GM20000 (cell line): ENCODE results near the gene ACTL6A.
A peak's percentile ranks its signal among the peaks of the same experiment; 100 is the strongest.

ENCODE experiments used
- DNase-seq: peaks from one replicate; pipeline ENCODE4 v3.0.0; 2012; ENCODE audit warnings: low spot score
- CTCF ChIP-seq: IDR thresholded peaks from 2 replicates; pipeline ENCODE4 v1.5.1; 2012; ENCODE audit warnings: mild to moderate bottlenecking, control low read depth; ENCODE audit errors: extremely low read depth, missing control alignments

Gene ACTL6A

DNA sequence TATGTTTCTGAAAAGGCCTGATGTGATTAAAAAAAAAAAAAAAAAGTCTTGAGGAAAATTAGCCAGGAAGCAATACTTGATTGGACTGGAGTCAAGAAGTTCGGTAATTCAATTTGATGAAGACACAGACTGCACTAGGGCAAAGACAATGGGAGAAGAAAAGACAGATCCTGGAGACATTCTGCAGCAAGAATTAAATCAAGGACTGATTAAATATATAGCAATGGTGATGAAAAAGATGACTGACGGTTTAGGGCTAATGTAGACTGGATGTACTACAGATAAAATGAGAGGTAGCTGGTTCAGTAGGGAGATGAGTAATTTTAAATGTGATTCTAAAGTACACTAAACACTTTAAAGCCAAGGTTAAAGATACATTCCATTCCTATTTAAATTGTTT lies 27.9 kb downstream of the ACTL6A start:
- no peak for DNase-seq
- no peak for TF ChIP-seq CTCF

DNA sequence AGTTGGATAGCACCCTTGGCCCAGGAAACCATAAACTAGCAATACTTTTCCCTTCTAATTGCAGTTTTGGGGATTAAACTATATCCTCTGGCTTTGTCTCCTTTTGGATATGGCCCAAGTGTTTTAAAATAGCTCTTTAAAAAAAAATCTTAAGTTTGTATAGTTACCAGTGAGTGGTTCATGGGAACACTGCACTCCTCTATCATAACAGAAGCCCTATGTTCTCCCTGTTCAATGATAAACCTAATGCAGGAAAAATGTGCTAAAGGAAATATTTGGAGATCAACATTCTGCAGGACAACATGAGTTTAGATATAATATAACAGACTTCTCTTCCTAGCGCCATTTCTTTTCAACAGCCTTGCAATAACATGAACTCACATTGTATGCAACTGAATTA lies 28.6 kb downstream of the ACTL6A start:
- TF ChIP-seq CTCF, result no peak
- DNase-seq, result no peak

DNA sequence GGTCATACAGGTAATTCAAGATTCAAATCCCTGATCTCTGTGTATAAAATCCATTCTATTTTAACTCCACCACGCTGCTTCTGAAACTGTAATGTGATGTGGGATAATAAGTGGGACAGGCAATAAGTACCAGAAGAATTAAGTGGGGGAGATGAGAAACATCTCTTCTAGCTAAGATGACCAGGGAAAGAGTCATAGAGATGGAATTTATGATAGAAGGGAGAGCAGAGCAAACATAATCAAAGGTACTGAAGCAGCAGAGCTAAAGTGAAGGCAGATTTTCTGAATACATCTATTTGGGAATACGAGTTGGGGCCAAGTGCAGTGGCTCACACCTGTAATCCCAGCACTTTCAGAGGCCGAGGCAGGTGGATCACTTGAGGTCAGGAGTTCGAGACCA lies 36.8 kb downstream of the ACTL6A start:
- TF ChIP-seq CTCF, result no peak
- no peak for DNase-seq

DNA sequence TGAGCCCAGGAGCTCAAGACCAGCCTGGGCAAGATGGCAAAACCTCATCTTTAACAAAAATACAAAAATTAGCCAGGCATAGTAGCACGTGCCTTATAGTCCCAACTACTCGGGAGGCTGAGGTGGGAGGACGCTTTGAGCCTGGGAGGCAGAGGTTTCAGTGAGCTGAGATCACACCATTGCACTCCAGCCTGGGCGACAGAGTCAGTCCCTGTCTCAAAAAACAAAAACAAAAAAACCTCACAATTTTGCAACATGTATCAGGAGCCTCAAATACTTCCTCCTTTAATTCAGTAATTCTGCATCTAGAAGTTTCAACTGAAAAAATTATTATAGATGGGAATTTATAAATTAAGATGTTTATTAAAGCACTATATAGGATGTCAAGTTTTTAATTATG lies 40.6 kb downstream of the ACTL6A start:
- TF ChIP-seq CTCF, result no peak
- DNase-seq, result no peak

DNA sequence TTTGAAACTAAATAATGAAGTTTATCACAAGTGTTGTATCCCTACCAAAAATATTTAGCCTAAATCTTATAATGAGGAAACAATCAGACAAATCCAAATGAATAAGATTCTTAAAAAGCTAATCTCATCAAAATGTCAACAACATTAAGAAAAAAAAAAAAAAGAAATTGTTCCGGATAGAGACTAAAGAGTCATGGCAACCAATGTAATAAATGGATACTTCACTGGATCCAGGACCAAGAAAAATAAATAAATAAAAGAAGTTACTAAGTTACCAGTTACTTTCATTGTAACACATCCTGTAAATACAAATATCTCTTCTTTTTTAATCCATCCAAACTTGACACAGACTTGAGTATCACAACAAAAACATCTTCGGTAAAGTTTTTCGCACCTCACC lies 41.1 kb downstream of the ACTL6A start:
- no peak for DNase-seq
- TF ChIP-seq CTCF, result no peak

GRCh38 chr3:179604321-179605078 lies 41.8 kb downstream of the ACTL6A start, which contains the start of the genes MRPL47 and NDUFB5:
MRPL47 (minus strand) TSS chr3:179604638; CDS start chr3:179604624, 14 bp downstream.
NDUFB5 (plus strand) TSS chr3:179604794; CDS start chr3:179604816, 22 bp downstream.
- DNase-seq, result peak; percentile 91
- no peak for TF ChIP-seq CTCF

DNA sequence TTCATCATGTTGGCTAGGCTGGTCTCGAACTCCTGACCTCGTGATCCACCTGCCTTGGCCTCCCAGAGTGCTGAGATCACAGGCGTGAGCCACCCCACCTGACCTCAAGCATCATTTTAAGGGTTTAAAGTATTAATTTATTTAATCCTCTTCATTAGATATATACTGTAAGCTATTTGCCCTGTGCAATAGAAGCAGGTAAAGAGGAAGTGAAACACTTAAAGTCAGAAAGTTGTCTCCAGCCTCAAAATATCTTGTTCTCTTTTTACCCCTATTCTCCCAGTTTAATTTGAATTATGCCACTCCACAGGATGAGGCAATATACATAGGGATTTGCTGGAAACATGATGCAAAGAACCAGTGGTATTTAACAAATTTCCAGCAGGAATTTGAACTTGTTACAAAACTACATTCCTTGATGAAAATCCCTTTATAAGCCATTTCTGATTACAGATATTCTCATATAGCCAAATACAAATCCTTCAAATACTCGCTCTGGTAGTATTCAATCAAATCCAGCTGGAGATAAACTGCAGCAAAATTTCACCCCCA lies 43.9 kb downstream of the ACTL6A start:
- TF ChIP-seq CTCF, result no peak
- peak; percentile 15 for DNase-seq
